PC-3 (cell line): ENCODE measurements around the gene RSPH6A. TPM values are rescaled to one million over a fixed set of nuclear protein-coding genes. Genes with fewer than 3 reads are reported as not detected.

Experiments
- ATAC-seq: fragments of 200-7000 bp; cut with Tn5 transposase; 2 replicates; pipeline ENCODE4 v1.9.1; 2020; ENCODE audit warnings: mild to moderate bottlenecking, moderate library complexity
- BruUV-seq: library from RNA; stranded (reverse); fragments of 400-500 nt; replicated peaks from 2 replicates; lab custom pipeline; 2021; lab: Mats Ljungman, UMichigan
- CTCF ChIA-PET: fragments of 300-600 bp; sonication (Branson Sonifier 250); formaldehyde crosslinking; loops from one replicate; lab custom pipeline; 2022; ENCODE audit warnings: antibody characterized with exemption; lab: Charles Lee
- POLR2A ChIA-PET: fragments of 300-600 bp; sonication (Branson Sonifier 250); formaldehyde crosslinking; loops from one replicate; lab custom pipeline; 2022; ENCODE audit warnings: antibody characterized with exemption; ENCODE audit not compliant: unreplicated experiment; lab: Charles Lee
- DNase-seq: peaks from one replicate; pipeline ENCODE4 v3.0.0-alpha.2; 2015
- H2AFZ ChIP-seq: fragments of 300-600 bp; sonication (generic); 2 replicates; pipeline ENCODE4 v1.6.0; 2016; ENCODE audit warnings: antibody characterized with exemption, low read length
- H3F3A ChIP-seq: fragments of 300-600 bp; sonication (generic); one replicate; pipeline ENCODE4 v1.6.0; 2017; ENCODE audit warnings: antibody characterized with exemption, low read length, control low read depth, mild to moderate bottlenecking; ENCODE audit not compliant: unreplicated experiment
- H3K27ac ChIP-seq: fragments of 300-600 bp; sonication (generic); 2 replicates; pipeline ENCODE4 v1.5.1; 2016; ENCODE audit warnings: mild to moderate bottlenecking, low read length
- H3K27me3 ChIP-seq: fragments of 300-600 bp; sonication (generic); 2 replicates; pipeline ENCODE4 v1.6.1; 2016; ENCODE audit warnings: low read length, mixed read lengths
- H3K36me3 ChIP-seq: fragments of 300-600 bp; sonication (generic); 2 replicates; pipeline ENCODE4 v1.6.1; 2016; ENCODE audit warnings: low read depth, mixed run types, low read length, mixed read lengths
- H3K4me1 ChIP-seq: fragments of 300-600 bp; sonication (generic); 2 replicates; pipeline ENCODE4 v1.5.1; 2016; ENCODE audit warnings: low read length; ENCODE audit not compliant: insufficient read depth
- H3K4me2 ChIP-seq: fragments of 300-600 bp; sonication (generic); 2 replicates; pipeline ENCODE4 v1.6.0; 2016; ENCODE audit warnings: low read length
- H3K4me3 ChIP-seq: fragments of 300-600 bp; sonication (generic); 2 replicates; pipeline ENCODE4 v1.5.1; 2016; ENCODE audit warnings: mild to moderate bottlenecking, low read length, mixed read lengths
- H3K79me2 ChIP-seq: fragments of 300-600 bp; sonication (generic); 2 replicates; pipeline ENCODE4 v1.6.1; 2017; ENCODE audit warnings: low read length, mixed read lengths
- H3K9ac ChIP-seq: fragments of 300-600 bp; sonication (generic); 2 replicates; pipeline ENCODE4 v1.6.0; 2016; ENCODE audit warnings: mild to moderate bottlenecking, low read length
- H3K9me2 ChIP-seq: fragments of 300-600 bp; sonication (generic); replicated peaks from 2 replicates; pipeline ENCODE4 v1.6.1; 2016; ENCODE audit warnings: mixed run types, low read length, mixed read lengths
- H3K9me3 ChIP-seq: fragments of 300-600 bp; sonication (generic); 2 replicates; pipeline ENCODE4 v1.6.1; 2016; ENCODE audit warnings: low read length, mixed read lengths
- H4K20me1 ChIP-seq: fragments of 300-600 bp; sonication (generic); 2 replicates; pipeline ENCODE4 v1.6.1; 2016; ENCODE audit warnings: low read length, mixed read lengths
- EZH2 ChIP-seq: fragments of 300-600 bp; sonication (generic); IDR thresholded peaks from one replicate; pipeline ENCODE4 v1.6.1; 2017; ENCODE audit warnings: antibody characterized with exemption, mild to moderate bottlenecking, low read length; ENCODE audit not compliant: unreplicated experiment
- EZH2phosphoT487 ChIP-seq: fragments of 300-600 bp; sonication (generic); IDR thresholded peaks from 2 replicates; pipeline ENCODE4 v1.6.1; 2018; ENCODE audit warnings: mild to moderate bottlenecking, antibody characterized with exemption, low read length, borderline replicate concordance
- intact Hi-C: fragments of 100-400 bp; cut with micrococcal nuclease; formaldehyde crosslinking; loops from 2 replicates; pipeline ENCODE4 v1.9.0; 2023
- total RNA-seq: library from RNA; depleted of rRNA; stranded (reverse); fragments of >200 nt; gene quantifications from 2 replicates; pipeline ENCODE4 v1.2.3, GENCODE V29; 2014
- TF ChIP-seq, protein P1 (sequence below): fragments of 300-600 bp; sonication (generic); conservative IDR thresholded peaks from 2 replicates; pipeline ENCODE4 v1.5.1; 2017; ENCODE audit warnings: antibody characterized with exemption, low read depth, mild to moderate bottlenecking, low read length

The RSPH6A gene
- total RNA-seq, 1 experiment from 2014 or later: not detected

DNA sequence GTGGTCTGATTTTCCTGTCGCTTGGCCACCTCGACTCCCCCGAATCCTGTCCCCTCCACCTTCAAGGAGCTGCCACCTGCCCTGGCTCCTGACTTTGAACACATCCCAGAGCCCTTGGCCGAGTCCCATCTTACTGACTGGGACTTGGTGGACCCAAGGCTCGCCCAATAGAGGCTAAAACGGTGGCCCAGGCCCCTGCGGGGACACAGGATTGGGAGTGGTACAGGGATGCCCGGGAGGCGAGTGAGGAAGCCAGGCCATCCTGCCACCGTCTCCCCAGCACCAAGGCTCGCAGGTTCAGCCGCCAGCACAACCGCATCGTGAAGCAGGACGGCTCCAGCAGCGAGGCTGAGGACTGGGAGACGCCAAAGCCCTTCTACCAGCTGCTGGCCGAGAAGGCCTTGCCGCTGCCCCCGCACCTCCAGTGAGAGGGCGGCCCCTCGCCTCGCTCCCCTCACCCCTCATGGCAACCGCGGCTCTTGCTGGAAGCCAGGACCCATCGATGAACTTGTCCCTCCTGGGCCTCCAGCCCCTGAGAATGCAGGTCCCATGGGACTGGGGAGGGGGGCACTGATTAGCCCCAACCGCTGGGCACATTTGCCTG lies 51.3 kb downstream of the RSPH6A start:
- intact Hi-C loops: no loop called here
- no peak for ATAC-seq
- H3K4me3 ChIP-seq: no peak overlapping the region
- CTCF ChIA-PET: no interaction called here
- DNase-seq: no peak
- H3K79me2 ChIP-seq: no peaks in the 10 kb centered on the region
- H3K9me3 ChIP-seq: no peaks in the 10 kb centered on the region
- BruUV-seq: no TSS peak
- TF ChIP-seq EZH2 (no peak), EZH2phosphoT487 (no peak)
- TF ChIP-seq, protein P1, sequence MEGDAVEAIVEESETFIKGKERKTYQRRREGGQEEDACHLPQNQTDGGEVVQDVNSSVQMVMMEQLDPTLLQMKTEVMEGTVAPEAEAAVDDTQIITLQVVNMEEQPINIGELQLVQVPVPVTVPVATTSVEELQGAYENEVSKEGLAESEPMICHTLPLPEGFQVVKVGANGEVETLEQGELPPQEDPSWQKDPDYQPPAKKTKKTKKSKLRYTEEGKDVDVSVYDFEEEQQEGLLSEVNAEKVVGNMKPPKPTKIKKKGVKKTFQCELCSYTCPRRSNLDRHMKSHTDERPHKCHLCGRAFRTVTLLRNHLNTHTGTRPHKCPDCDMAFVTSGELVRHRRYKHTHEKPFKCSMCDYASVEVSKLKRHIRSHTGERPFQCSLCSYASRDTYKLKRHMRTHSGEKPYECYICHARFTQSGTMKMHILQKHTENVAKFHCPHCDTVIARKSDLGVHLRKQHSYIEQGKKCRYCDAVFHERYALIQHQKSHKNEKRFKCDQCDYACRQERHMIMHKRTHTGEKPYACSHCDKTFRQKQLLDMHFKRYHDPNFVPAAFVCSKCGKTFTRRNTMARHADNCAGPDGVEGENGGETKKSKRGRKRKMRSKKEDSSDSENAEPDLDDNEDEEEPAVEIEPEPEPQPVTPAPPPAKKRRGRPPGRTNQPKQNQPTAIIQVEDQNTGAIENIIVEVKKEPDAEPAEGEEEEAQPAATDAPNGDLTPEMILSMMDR: no peak
- POLR2A ChIA-PET: no interaction called here
- H3K27me3 ChIP-seq: no peaks in the 10 kb centered on the region
- H3K4me1 ChIP-seq: peaks cover 9% of the 10 kb centered on the region; the same call in 1 of the 2 replicates
- H3K27ac ChIP-seq: no peak overlapping the region
- no peaks in the 10 kb centered on the region for H4K20me1 ChIP-seq
- H2AFZ ChIP-seq: no peak overlapping the region
- no peak overlapping the region for H3K9ac ChIP-seq
- H3F3A ChIP-seq: no peaks in the 10 kb centered on the region
- H3K9me2 ChIP-seq: no peaks in the 10 kb centered on the region
- H3K4me2 ChIP-seq: no peak overlapping the region
- no peaks in the 10 kb centered on the region for H3K36me3 ChIP-seq

DNA sequence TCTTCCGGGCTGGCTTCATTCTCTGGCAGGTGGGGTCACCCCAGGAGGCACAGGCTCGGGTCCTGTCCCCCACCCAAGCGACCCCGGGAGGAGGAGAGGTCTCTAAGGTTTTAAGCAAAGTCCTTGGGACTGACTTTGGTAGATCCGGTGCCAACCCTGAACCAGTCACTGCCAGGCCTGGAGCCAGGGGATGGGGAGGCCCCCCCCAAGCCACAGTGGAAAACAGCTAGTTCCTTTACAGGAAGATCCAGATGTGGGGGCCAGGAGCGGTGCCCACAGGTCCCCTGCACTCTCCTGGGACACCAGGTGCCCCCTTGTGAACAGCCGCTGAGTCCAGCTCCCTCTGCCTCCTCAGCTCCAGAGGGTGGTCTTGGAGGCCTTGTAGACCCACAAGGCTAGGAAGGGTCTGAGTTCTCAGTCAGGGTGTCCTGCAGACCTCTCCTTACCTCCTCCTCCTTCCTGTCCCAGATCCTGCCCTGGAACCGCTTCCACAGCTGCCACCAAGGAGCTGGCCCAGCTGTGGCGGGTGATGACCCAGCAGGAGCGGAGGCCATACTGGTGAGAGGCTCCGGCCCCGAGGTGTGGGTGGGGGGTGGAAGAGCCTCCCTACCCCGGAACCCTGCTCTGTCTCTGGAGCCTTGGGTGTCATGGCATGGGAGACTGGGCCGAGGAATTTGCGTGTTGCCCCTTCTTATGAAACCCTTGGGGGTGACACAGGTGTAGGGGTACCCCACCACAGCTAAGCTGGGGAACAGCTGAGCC lies 52.1 kb downstream of the RSPH6A start:
- no peaks in the 10 kb centered on the region for H3K9me2 ChIP-seq
- no peaks in the 10 kb centered on the region for H4K20me1 ChIP-seq
- ChIA-PET POLR2A (no interaction called here), CTCF (no interaction called here)
- H3F3A ChIP-seq: no peaks in the 10 kb centered on the region
- H3K79me2 ChIP-seq: no peaks in the 10 kb centered on the region
- no peak overlapping the region for H2AFZ ChIP-seq
- TF ChIP-seq EZH2 (no peak), EZH2phosphoT487 (no peak)
- TF ChIP-seq, protein P1: no peak
- no TSS peak for BruUV-seq
- H3K4me2 ChIP-seq: no peak overlapping the region
- H3K36me3 ChIP-seq: no peaks in the 10 kb centered on the region
- no peaks in the 10 kb centered on the region for H3K9me3 ChIP-seq
- no peak overlapping the region for H3K4me3 ChIP-seq
- intact Hi-C loops: no loop called here
- ATAC-seq (no peak), DNase-seq (no peak)
- no peak overlapping the region for H3K9ac ChIP-seq
- H3K4me1 ChIP-seq: peaks cover 9% of the 10 kb centered on the region; the same call in 1 of the 2 replicates
- no peaks in the 10 kb centered on the region for H3K27me3 ChIP-seq
- H3K27ac ChIP-seq: no peak overlapping the region

DNA sequence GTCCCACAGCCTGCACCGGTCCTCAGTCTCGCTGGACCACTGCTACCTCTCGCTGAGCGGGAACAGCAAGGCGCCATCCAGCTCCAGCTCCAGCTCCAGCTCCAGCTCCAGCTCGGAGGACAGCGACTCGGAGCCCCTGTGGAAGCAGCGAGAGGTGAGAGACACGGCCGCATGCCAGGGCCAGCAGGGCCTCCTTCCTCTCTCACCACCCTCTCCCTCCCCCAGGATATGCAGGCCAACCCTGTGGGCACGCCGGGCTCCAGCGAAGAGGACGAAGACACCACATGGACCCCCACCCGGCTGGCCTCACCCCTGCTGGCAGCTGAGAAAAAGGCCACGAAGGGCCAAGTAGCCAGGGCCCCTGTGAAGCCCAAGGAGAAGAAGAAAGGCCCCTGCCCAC lies 53.4 kb downstream of the RSPH6A start:
- DNase-seq (no peak), ATAC-seq (no peak)
- Histone ChIP-seq H3K4me2 (no peak overlapping the region), H3K79me2 (no peaks in the 10 kb centered on the region), H3K4me3 (no peak overlapping the region), H3K9me2 (no peaks in the 10 kb centered on the region), H3K36me3 (no peaks in the 10 kb centered on the region), H3K27ac (no peak overlapping the region), H3F3A (no peaks in the 10 kb centered on the region), H3K9ac (no peak overlapping the region), H2AFZ (no peak overlapping the region), H4K20me1 (no peaks in the 10 kb centered on the region), H3K9me3 (no peaks in the 10 kb centered on the region), H3K4me1 (peaks cover 5% of the 10 kb centered on the region; the same call in 1 of the 2 replicates), H3K27me3 (no peaks in the 10 kb centered on the region)
- CTCF ChIA-PET: no interaction called here
- TF ChIP-seq, protein P1: no peak
- TF ChIP-seq EZH2 (no peak), EZH2phosphoT487 (no peak)
- no TSS peak for BruUV-seq
- POLR2A ChIA-PET: no interaction called here
- intact Hi-C loops: no loop called here
